IPS DF 6.9 (cell line): Measurements from ENCODE around the gene PELI3.
"Not testable (repeated sequence)": the region's sequence is repeated elsewhere in the genome, so short reads cannot be mapped to it uniquely, and the experiment has no call there.

Experiments used
- DNase-seq: peaks from one replicate; pipeline ENCODE4 v3.0.0-alpha.2; 2013; ENCODE audit warnings: low read depth, low spot score
- H3K27ac ChIP-seq: one replicate; pipeline ENCODE4 v1.5.1; 2013; ENCODE audit warnings: low read length, control low read depth
- H3K27me3 ChIP-seq: 2 replicates; pipeline ENCODE4 v1.6.1; 2013; ENCODE audit warnings: mild to moderate bottlenecking, low read length; ENCODE audit not compliant: control insufficient read depth, insufficient read depth
- H3K36me3 ChIP-seq: 2 replicates; pipeline ENCODE4 v1.6.1; 2013; ENCODE audit warnings: low read length; ENCODE audit not compliant: control insufficient read depth, insufficient read depth
- H3K4me1 ChIP-seq: 2 replicates; pipeline ENCODE4 v1.6.1; 2013; ENCODE audit warnings: low read length; ENCODE audit not compliant: control insufficient read depth, insufficient read depth
- H3K4me3 ChIP-seq: 2 replicates; pipeline ENCODE4 v1.5.1; 2013; ENCODE audit warnings: mild to moderate bottlenecking, low read length
- H3K9me3 ChIP-seq: 2 replicates; pipeline ENCODE4 v1.6.1; 2013; ENCODE audit warnings: low read length, inconsistent platforms; ENCODE audit not compliant: control insufficient read depth, insufficient read depth
- WGBS: extraction: QIAGEN DNeasy Blood & Tissue Kit; methylation state at CpG from one replicate; pipeline ENCODE4 v1.1.7; 2013; ENCODE audit warnings: mixed read lengths, missing lambda C conversion rate; ENCODE audit not compliant: insufficient read length, insufficient coverage; 5-methylcytosine and 5-hydroxymethylcytosine counted together

The PELI3 gene

GRCh38 chr11:66448523-66448922, 18.2 kb upstream of the PELI3 start:
- DNase-seq = no peak
- no CpG with 5 or more reads among the region's 4 CpGs for WGBS
- H3K9me3 ChIP-seq = peaks cover under 1% of the 10 kb centered on the region

DNA sequence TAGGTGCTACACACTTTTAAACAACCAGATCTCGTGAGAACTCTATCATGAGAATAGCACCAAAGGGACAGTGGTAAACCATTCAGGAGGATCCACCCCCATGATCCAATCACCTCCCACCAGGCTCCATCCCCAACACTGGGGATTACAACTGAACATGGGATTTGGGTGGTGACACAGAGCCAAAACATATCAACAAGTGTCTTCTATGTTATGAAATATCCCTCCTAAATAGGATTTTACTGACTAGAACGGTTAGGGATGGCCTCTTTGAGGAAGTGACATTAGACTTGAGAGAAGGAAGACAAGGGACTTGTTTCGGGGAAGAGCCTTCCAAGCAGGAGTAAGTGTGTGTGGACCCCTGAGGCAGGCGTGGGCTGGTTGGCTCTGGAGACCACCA, 16.1 kb upstream of the PELI3 start:
- Histone ChIP-seq H3K4me3 (no peak overlapping the region), H3K4me1 (no peaks in the 10 kb centered on the region), H3K36me3 (no peaks in the 10 kb centered on the region), H3K27ac (no peak overlapping the region), H3K9me3 (no peaks in the 10 kb centered on the region), H3K27me3 (no peaks in the 10 kb centered on the region)
- DNase-seq = no peak
- no CpG with 5 or more reads among the region's 4 CpGs for WGBS

More at GRCh38 chr11:66448523-66448922, 18.2 kb upstream of the PELI3 start:
- no peaks in the 10 kb centered on the region for H3K36me3 ChIP-seq
- H3K4me3 ChIP-seq = no peak overlapping the region
- no peak overlapping the region for H3K27ac ChIP-seq
- H3K27me3 ChIP-seq = no peaks in the 10 kb centered on the region
- no peaks in the 10 kb centered on the region for H3K4me1 ChIP-seq

- DNase-seq = no peak
- no peak overlapping the region for H3K4me3 ChIP-seq
- H3K27me3 ChIP-seq = no peaks in the 10 kb centered on the region
- no peaks in the 10 kb centered on the region for H3K4me1 ChIP-seq
- H3K36me3 ChIP-seq = no peaks in the 10 kb centered on the region
- H3K9me3 ChIP-seq = no peaks in the 10 kb centered on the region
- no peak overlapping the region for H3K27ac ChIP-seq
- WGBS = no CpG with 5 or more reads among the region's 4 CpGs
Measured at GRCh38 chr11:66451663-66452062, 15.0 kb upstream of the PELI3 start.

- no peak for DNase-seq
- no CpG with 5 or more reads among the region's 6 CpGs for WGBS
- Histone ChIP-seq H3K4me3 (no peak overlapping the region), H3K4me1 (no peaks in the 10 kb centered on the region), H3K9me3 (no peaks in the 10 kb centered on the region), H3K27ac (no peak overlapping the region), H3K36me3 (no peaks in the 10 kb centered on the region), H3K27me3 (no peaks in the 10 kb centered on the region)
Measured at GRCh38 chr11:66454247-66454646, 12.5 kb upstream of the PELI3 start.

DNA sequence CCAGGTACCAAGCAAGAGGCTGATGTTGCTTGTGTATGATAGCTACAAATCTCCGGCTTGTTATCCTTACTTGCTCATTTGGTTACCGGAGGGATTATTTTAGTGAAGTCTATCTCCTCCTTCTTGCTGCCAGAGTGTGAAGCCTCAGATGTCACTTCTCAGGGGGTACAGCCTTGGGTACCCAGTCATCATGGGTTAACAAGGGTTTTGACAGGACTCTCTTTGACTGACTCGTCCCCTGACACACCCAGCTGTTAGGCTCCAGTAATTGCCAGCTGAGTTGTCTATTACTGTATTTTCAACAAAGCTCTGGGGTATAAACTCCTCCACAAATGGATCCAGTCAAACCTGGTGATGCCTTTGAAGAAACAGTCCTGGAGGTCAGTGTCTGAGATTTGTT, 11.9 kb upstream of the PELI3 start:
- H3K27ac ChIP-seq = no peak overlapping the region
- H3K36me3 ChIP-seq = no peaks in the 10 kb centered on the region
- H3K4me3 ChIP-seq = no peak overlapping the region
- DNase-seq = no peak
- WGBS = no CpG with 5 or more reads among the region's 3 CpGs
- no peaks in the 10 kb centered on the region for H3K4me1 ChIP-seq
- H3K9me3 ChIP-seq = no peaks in the 10 kb centered on the region
- H3K27me3 ChIP-seq = no peaks in the 10 kb centered on the region

DNA sequence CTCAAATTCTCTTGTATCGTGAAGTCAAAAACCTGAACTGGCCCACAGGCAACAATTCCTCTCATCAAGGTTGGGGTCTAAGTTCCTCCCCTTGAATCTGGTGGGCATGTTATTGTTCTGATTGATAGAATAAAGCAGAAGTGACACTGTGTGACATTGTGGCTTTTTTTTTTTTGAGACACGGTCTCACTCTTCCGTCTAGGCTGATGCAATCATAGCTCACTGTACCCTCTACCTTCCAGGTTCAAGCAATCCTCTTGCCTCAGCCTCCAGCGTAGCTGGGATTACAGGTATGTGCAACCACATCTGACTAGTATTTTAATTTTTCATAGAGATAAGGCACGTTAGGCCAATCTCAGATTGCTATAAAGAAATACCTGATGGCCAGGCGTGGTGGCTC, 8.9 kb upstream of the PELI3 start:
- Histone ChIP-seq H3K27me3 (no peaks in the 10 kb centered on the region), H3K36me3 (no peaks in the 10 kb centered on the region), H3K9me3 (no peaks in the 10 kb centered on the region), H3K4me1 (no peaks in the 10 kb centered on the region), H3K4me3 (no peak overlapping the region), H3K27ac (no peak overlapping the region)
- DNase-seq = no peak
- WGBS = no CpG with 5 or more reads among the region's 6 CpGs

DNA sequence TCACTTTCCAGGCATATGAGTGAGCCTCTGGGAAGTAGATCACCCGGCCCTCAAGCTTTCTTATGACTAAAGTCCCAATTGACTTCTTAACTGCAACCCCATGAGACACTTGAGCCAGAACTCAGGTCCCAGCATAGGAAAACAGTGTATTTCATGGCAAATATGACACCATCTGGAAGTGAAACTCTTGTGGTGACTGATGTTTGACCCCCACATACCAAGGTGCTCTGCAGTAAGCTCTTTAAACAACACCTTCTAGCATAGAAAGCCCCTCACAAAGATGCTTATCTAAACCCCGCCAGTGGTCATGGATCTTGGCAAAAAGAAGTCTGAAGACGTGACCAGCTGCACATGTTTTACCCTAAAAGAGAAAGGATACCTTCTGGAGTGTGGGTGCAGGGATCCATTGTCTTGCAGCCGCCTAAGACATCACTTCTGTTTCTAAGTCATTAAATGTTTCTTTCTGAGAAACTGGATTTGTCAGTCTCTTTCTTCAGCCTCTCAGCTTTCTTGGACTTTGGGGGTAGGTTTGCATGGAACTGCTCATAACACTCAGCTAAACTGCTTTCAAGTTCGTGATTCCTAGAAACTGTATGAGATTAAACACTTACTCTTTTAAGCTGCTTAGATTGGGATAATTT, 7.4 kb upstream of the PELI3 start:
- H3K36me3 ChIP-seq = no peaks in the 10 kb centered on the region
- no peaks in the 10 kb centered on the region for H3K27me3 ChIP-seq
- no peak overlapping the region for H3K27ac ChIP-seq
- no CpG with 5 or more reads among the region's 5 CpGs for WGBS
- no peak overlapping the region for H3K4me3 ChIP-seq
- H3K9me3 ChIP-seq = no peaks in the 10 kb centered on the region
- no peak for DNase-seq
- H3K4me1 ChIP-seq = no peaks in the 10 kb centered on the region

- DNase-seq = no peak
- H3K27ac ChIP-seq = no peak overlapping the region
- no peaks in the 10 kb centered on the region for H3K9me3 ChIP-seq
- H3K4me1 ChIP-seq = 0 out of 2 replicates have a peak, but pooled peaks cover 3% of the 10 kb centered on the region
- no peak overlapping the region for H3K4me3 ChIP-seq
- no peaks in the 10 kb centered on the region for H3K27me3 ChIP-seq
- no peaks in the 10 kb centered on the region for H3K36me3 ChIP-seq
Measured at GRCh38 chr11:66462010-66462409, 4.7 kb upstream of the PELI3 start.

DNA sequence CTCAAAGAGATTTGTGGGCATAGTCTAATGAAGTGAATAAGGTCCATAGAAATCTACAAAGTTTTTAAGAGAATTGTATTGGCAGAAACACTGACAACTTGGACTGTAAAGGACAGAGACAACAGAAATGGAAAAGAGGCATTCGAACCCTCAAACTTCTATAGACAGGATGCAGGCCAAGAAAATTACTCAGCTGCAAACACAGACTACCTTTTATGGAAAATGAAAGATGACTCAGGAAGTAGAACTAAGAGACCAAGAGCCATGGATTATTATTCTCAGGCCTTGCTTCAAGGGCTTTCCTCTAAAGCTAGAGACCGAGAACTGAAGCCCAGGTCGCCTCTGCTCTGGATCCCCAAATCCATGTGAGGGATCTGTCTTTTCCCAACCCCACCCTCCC, 3.8 kb upstream of the PELI3 start:
- Histone ChIP-seq H3K27ac (no peak overlapping the region), H3K4me1 (0 out of 2 replicates have a peak, but pooled peaks cover 5% of the 10 kb centered on the region), H3K36me3 (no peaks in the 10 kb centered on the region), H3K4me3 (no peak overlapping the region), H3K27me3 (no peaks in the 10 kb centered on the region), H3K9me3 (no peaks in the 10 kb centered on the region)
- DNase-seq = no peak
- no CpG with 5 or more reads among the region's 3 CpGs for WGBS

DNA sequence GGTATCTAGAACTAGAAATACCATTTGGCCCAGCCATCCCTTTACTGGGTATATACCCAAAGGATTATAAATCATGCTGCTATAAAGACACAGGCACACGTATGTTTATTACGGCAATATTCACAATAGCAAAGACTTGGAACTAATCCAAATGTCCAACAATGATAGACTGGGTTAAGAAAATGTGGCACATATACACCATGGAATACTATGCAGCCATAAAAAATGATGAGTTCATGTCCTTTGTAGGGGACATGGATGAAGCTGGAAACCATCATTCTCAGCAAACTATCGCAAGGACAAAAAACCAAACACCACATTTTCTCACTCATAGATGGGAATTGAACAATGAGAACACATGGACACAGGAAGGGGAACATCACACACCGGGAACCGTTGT, 2.6 kb upstream of the PELI3 start:
- H3K27me3 ChIP-seq, H3K4me3 ChIP-seq, H3K36me3 ChIP-seq, H3K4me1 ChIP-seq, H3K9me3 ChIP-seq, DNase-seq, H3K27ac ChIP-seq: not testable (repeated sequence)
- no CpG with 5 or more reads among the region's 5 CpGs for WGBS

DNA sequence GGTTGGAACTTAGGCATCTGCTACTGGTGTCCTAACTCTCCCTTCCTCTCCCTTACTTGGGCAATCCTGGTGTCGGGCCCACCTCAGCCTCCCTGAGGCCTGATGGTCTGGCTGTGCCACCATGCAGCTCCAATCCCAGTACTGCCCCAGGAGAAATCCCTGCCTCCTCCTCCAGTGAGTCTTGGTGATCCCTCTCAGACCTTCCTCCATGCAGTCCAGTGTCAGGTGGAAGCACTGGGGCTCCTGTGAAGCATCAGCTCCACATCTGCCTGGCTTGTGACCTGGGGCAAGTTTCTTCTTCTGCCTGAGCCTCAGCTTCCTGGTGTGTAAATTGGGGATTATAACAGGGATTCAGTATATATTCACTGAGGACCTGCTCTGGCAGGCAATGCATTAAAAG, 1.8 kb upstream of the PELI3 start:
- no peak overlapping the region for H3K27ac ChIP-seq
- no peaks in the 10 kb centered on the region for H3K36me3 ChIP-seq
- H3K27me3 ChIP-seq = no peaks in the 10 kb centered on the region
- WGBS = no CpG with 5 or more reads among the region's 1 CpG
- no peaks in the 10 kb centered on the region for H3K9me3 ChIP-seq
- H3K4me3 ChIP-seq = no peak overlapping the region
- H3K4me1 ChIP-seq = peaks cover 7% of the 10 kb centered on the region; the same call in 1 of the 2 replicates
- DNase-seq = no peak
